Measurements from ENCODE around the gene EZR. TPM values are rescaled to one million over a fixed set of nuclear protein-coding genes. Genes with fewer than 3 reads are reported as not detected.

Gene EZR
- total and polyA plus RNA-seq, 9 of the 15 experiments (the other 6 are each of a cell fraction or from before 2014, with no cell fraction given): 36.5 to 162 (median 104) TPM

DNA sequence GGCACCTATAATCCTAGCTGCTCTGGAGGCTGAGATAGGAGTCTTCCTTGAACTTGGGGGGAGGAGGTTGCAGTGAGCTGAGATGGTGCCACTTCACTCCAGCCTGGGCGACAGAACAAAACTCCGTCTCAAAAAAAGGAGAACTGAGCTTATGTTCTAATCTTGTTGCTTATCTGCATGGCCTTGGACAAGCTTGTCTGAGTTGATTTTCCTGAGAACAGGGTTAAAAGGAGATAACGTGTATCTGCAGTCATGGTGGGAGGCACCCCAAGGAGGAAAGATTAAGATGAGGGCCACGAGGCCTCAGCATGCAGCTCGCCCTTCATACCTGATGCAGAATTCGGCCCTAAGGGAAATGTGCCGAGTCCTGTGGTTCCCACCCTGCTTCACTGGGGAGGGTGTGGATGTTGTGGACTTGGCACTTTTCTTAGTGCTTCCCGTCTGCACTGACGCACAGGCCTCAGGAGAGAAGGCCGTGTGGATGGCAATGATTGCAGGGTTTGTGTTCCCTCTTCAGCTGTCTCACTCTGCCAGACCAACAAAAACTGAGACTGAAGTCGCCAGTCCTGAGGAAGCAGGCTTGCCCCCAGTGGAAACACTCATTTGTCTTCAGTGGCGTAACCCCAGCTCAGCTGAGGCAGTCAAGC, 56.3 kb downstream of the EZR start (continued):
- TF ChIP-seq DIDO1 (tag; IDR thresholded peaks at IDR 0.05; ENCODE audit: low read depth) (0 out of 2 replicates have a peak, but pooled peaks have one; percentile 47), LEF1 (IDR thresholded peaks at IDR 0.05) (peak; percentile 75; the same call in 1 of the 2 replicates), YBX1 (IDR thresholded peaks at IDR 0.05) (no peak), ZFPM2 (CRISPR knock-in tag; IDR thresholded peaks at IDR 0.05) (no peak), GTF2F1 (IDR thresholded peaks at IDR 0.05; ENCODE audit: low read depth, low read length) (no peak), MAFK (IDR thresholded peaks at IDR 0.05; ENCODE audit: low read length) (peak; percentile 2; the same call in 1 of the 2 replicates), ZNF274 (IDR thresholded peaks at IDR 0.05; ENCODE audit: borderline replicate concordance, low read depth, low read length) (no peak; the same call in 1 of the 2 replicates), GATA2 (CRISPR knock-in tag; IDR thresholded peaks at IDR 0.05) (peak; percentile 99), ZFP30 (CRISPR knock-in tag; IDR thresholded peaks at IDR 0.05; ENCODE audit: borderline replicate concordance) (no peak), ZNF780A (CRISPR knock-in tag; IDR thresholded peaks at IDR 0.05) (no peak), ZNF707 (CRISPR knock-in tag; conservative IDR thresholded peaks at IDR 0.05) (no peak; the same call in 1 of the 2 replicates), STAT5A (IDR thresholded peaks at IDR 0.05; ENCODE audit: borderline replicate concordance, low read length) (peak; percentile 87), EP300 (IDR thresholded peaks at IDR 0.05; ENCODE audit: low read length) (peak; percentile 89), MTA3 (IDR thresholded peaks at IDR 0.05; ENCODE audit: borderline replicate concordance) (peak; percentile 89), KAT8 (IDR thresholded peaks at IDR 0.05; ENCODE audit: low read depth) (no peak), SPI1 (IDR thresholded peaks at IDR 0.05; ENCODE audit: borderline replicate concordance, low read depth, low read length) (peak; percentile 94), CAMTA2 (CRISPR knock-in tag; conservative IDR thresholded peaks at IDR 0.05) (no peak), ZFX (CRISPR knock-in tag; IDR thresholded peaks at IDR 0.05) (peak; percentile 51), ZNF507 (tag; conservative IDR thresholded peaks at IDR 0.05) (no peak), CBFA2T2 (conservative IDR thresholded peaks at IDR 0.05) (peak; percentile 95), PTRF (tag; IDR thresholded peaks at IDR 0.05) (no peak), PPARD (CRISPR knock-in tag; IDR thresholded peaks at IDR 0.05) (no peak)
- TF ChIP-seq, protein P1, sequence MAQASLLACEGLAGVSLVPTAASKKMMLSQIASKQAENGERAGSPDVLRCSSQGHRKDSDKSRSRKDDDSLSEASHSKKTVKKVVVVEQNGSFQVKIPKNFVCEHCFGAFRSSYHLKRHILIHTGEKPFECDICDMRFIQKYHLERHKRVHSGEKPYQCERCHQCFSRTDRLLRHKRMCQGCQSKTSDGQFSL (CRISPR knock-in tag; IDR thresholded peaks at IDR 0.05): no peak
- TF ChIP-seq, protein P1 (tag; IDR thresholded peaks at IDR 0.05): no peak
- TF ChIP-seq, protein P2, sequence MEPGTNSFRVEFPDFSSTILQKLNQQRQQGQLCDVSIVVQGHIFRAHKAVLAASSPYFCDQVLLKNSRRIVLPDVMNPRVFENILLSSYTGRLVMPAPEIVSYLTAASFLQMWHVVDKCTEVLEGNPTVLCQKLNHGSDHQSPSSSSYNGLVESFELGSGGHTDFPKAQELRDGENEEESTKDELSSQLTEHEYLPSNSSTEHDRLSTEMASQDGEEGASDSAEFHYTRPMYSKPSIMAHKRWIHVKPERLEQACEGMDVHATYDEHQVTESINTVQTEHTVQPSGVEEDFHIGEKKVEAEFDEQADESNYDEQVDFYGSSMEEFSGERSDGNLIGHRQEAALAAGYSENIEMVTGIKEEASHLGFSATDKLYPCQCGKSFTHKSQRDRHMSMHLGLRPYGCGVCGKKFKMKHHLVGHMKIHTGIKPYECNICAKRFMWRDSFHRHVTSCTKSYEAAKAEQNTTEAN (CRISPR knock-in tag; IDR thresholded peaks at IDR 0.05): no peak
- TF ChIP-seq, protein P3, sequence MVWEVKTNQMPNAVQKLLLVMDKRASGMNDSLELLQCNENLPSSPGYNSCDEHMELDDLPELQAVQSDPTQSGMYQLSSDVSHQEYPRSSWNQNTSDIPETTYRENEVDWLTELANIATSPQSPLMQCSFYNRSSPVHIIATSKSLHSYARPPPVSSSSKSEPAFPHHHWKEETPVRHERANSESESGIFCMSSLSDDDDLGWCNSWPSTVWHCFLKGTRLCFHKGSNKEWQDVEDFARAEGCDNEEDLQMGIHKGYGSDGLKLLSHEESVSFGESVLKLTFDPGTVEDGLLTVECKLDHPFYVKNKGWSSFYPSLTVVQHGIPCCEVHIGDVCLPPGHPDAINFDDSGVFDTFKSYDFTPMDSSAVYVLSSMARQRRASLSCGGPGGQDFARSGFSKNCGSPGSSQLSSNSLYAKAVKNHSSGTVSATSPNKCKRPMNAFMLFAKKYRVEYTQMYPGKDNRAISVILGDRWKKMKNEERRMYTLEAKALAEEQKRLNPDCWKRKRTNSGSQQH (CRISPR knock-in tag; IDR thresholded peaks at IDR 0.05): peak; percentile 45; the same call in 1 of the 2 replicates
- TF ChIP-seq, protein P4, sequence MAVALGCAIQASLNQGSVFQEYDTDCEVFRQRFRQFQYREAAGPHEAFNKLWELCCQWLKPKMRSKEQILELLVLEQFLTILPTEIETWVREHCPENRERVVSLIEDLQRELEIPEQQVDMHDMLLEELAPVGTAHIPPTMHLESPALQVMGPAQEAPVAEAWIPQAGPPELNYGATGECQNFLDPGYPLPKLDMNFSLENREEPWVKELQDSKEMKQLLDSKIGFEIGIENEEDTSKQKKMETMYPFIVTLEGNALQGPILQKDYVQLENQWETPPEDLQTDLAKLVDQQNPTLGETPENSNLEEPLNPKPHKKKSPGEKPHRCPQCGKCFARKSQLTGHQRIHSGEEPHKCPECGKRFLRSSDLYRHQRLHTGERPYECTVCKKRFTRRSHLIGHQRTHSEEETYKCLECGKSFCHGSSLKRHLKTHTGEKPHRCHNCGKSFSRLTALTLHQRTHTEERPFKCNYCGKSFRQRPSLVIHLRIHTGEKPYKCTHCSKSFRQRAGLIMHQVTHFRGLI (CRISPR knock-in tag; IDR thresholded peaks at IDR 0.05): peak; percentile 67; the same call in 1 of the 2 replicates
